ENCODE results near the gene CHD9NB. TPM values are rescaled to one million over a fixed set of nuclear protein-coding genes. Genes with fewer than 3 reads are reported as not detected.
A peak's percentile ranks its signal among the peaks of the same experiment; 100 is the strongest.

Gene CHD9NB
- total RNA-seq, 2 donors from 2014 or later: 4.3 to 26.7 TPM

GRCh38 chr16:53098526-53099317 is 46.0 kb upstream of the CHD9NB start:
- peak; percentile 56 for DNase-seq (ENCODE audit: low spot score)
- intact Hi-C loops (cut with DNase I): loop anchor here (2.0 kb wide), 1 partner anchor 32 kb away; no protein-coding TSS in a partner anchor
- Histone ChIP-seq H3K4me1 (replicated peaks) (peaks cover 28% of the 10 kb centered on the region), H3K4me3 (peak overlapping the region; percentile 28 to 35), H3K9me3 (no peaks in the 10 kb centered on the region), H3K27ac (peak overlapping the region; percentile 91 to 92), H3K36me3 (no peaks in the 10 kb centered on the region), H3K27me3 (replicated peaks; ENCODE audit: insufficient read depth) (no peaks in the 10 kb centered on the region)
- TF ChIP-seq POLR2A (IDR thresholded peaks at IDR 0.05) (no peak), POLR2AphosphoS5 (IDR thresholded peaks at IDR 0.05) (no peak), CTCF (IDR thresholded peaks at IDR 0.05) (no peak)
- WGBS: 12% methylated on average over 16 of the region's 16 CpGs

GRCh38 chr16:53097190-53097589 is 44.5 kb upstream of the CHD9NB start:
- no peak for TF ChIP-seq POLR2A (IDR thresholded peaks at IDR 0.05)
- no peak for TF ChIP-seq POLR2AphosphoS5 (IDR thresholded peaks at IDR 0.05)
- no peak for TF ChIP-seq CTCF (IDR thresholded peaks at IDR 0.05)
- Histone ChIP-seq H3K4me3 (no peak overlapping the region), H3K27me3 (replicated peaks; ENCODE audit: insufficient read depth) (no peaks in the 10 kb centered on the region), H3K4me1 (replicated peaks) (peaks cover 29% of the 10 kb centered on the region), H3K36me3 (no peaks in the 10 kb centered on the region), H3K9me3 (no peaks in the 10 kb centered on the region), H3K27ac (no peak overlapping the region)
- intact Hi-C loops (cut with DNase I): no loop called here
- 93% methylated on average over 4 of the region's 4 CpGs for WGBS
- no peak for DNase-seq (ENCODE audit: low spot score)

DNA sequence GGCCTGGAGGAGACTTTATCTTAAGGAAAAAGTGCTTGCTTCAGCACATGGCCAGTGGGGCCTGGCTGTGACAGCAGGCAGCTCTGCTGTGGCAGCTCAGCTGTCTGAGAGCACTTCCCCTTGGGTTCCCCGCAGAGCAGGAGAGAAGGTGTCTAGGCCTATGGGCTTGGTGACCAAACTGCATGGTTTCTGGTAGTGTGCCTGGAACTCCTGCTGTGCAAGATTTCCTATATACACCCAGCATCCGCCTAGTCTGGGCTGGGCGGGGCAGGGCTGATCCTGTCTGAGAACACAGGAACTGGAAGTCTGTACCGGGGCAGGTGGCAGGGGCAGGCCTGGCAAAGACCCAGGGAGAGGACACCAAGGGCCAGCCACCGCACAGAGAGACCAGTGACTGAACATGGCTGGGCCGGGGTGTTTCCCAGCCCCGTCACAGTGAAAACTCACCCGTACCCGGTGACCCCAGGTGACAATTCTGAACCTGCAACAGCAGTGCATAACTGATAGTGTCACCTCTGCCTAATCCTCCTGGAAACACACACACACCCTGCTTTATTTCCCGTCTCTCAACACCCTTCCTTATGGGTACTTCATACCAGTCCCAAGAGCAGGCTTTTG is 41.4 kb upstream of the CHD9NB start:
- no peaks in the 10 kb centered on the region for H3K27me3 ChIP-seq (replicated peaks; ENCODE audit: insufficient read depth)
- no peaks in the 10 kb centered on the region for H3K36me3 ChIP-seq
- no peak overlapping the region for H3K4me3 ChIP-seq
- peaks cover 21% of the 10 kb centered on the region for H3K4me1 ChIP-seq (replicated peaks)
- DNase-seq (ENCODE audit: low spot score): peak; percentile 52
- no peaks in the 10 kb centered on the region for H3K9me3 ChIP-seq
- no peak for TF ChIP-seq POLR2AphosphoS5 (IDR thresholded peaks at IDR 0.05)
- no peak for TF ChIP-seq CTCF (IDR thresholded peaks at IDR 0.05)
- peak overlapping the region; percentile 45 to 68 for H3K27ac ChIP-seq
- 61% methylated on average over 10 of the region's 10 CpGs for WGBS
- intact Hi-C loops (cut with DNase I): loop anchor here (5.0 kb wide), 1 partner anchor 37 kb away; no protein-coding TSS in a partner anchor

GRCh38 chr16:53093162-53093744 is 40.6 kb upstream of the CHD9NB start:
- 94% methylated on average over 5 of the region's 5 CpGs for WGBS
- intact Hi-C loops (cut with DNase I): loop anchor here (5.0 kb wide), 1 partner anchor 36 kb away; no protein-coding TSS in a partner anchor
- DNase-seq (ENCODE audit: low spot score): no peak

More at GRCh38 chr16:53093162-53093744, 40.6 kb upstream of the CHD9NB start:
- no peak overlapping the region for H3K4me3 ChIP-seq
- no peaks in the 10 kb centered on the region for H3K9me3 ChIP-seq
- TF ChIP-seq CTCF (IDR thresholded peaks at IDR 0.05) (no peak), POLR2A (IDR thresholded peaks at IDR 0.05) (no peak), POLR2AphosphoS5 (IDR thresholded peaks at IDR 0.05) (no peak)
- no peaks in the 10 kb centered on the region for H3K27me3 ChIP-seq (replicated peaks; ENCODE audit: insufficient read depth)
- peaks cover 13% of the 10 kb centered on the region for H3K4me1 ChIP-seq (replicated peaks)
- peak overlapping the region; percentile 45 to 68 for H3K27ac ChIP-seq
- H3K36me3 ChIP-seq: no peaks in the 10 kb centered on the region

All from prostate gland (tissue), 2 donors.